ENCODE measurements around the gene PACSIN1.

Gene PACSIN1

GRCh38 chr6:34529665-34530327 lies 63.9 kb downstream of the PACSIN1 start:
- no peak for TF ChIP-seq GATA2 (IDR thresholded peaks at IDR 0.05; ENCODE audit: low read depth, low read length)
- no peak for TF ChIP-seq GATA3 (IDR thresholded peaks at IDR 0.05; ENCODE audit: low read depth, low read length)

DNA sequence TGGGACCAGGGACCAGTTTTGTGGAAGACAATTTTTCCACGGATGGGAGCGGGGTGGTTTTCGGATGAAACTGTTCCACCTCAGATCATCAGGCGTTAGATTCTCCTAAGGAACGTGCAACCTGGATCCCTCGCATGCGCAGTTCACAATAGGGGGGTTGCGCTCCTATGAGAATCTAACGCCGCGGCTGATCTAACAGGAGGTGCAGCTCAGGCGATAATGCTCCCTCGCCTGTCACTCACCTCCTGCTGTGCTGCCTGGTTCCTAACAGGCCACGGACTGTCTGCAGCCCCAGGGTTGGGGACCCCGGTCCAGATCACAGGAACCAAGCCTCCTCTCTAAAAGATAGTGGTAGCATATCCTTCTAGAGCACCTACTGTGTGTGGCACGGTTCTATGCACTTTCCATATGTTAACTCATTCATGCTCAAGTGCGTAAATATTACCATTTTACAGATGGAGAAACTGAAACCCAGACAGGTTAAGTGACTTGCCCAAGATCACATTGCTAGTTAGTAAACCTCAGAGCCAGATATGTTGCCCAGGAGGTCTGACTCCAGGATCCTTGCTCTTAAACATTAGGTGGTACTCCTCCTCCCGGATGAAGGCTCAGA lies 65.0 kb downstream of the PACSIN1 start:
- TF ChIP-seq GATA2 (IDR thresholded peaks at IDR 0.05; ENCODE audit: low read depth, low read length) (no peak), GATA3 (IDR thresholded peaks at IDR 0.05; ENCODE audit: low read depth, low read length) (no peak)

- no peak for TF ChIP-seq GATA2 (IDR thresholded peaks at IDR 0.05; ENCODE audit: low read depth, low read length)
- TF ChIP-seq GATA3 (IDR thresholded peaks at IDR 0.05; ENCODE audit: low read depth, low read length), result no peak
Measured at GRCh38 chr6:34531580-34532201, 65.8 kb downstream of the PACSIN1 start.

- TF ChIP-seq GATA2 (IDR thresholded peaks at IDR 0.05; ENCODE audit: low read depth, low read length), result no peak
- no peak for TF ChIP-seq GATA3 (IDR thresholded peaks at IDR 0.05; ENCODE audit: low read depth, low read length)
Measured at GRCh38 chr6:34532230-34532629, 66.4 kb downstream of the PACSIN1 start.

GRCh38 chr6:34534146-34534545 lies 68.3 kb downstream of the PACSIN1 start:
- TF ChIP-seq GATA2 (IDR thresholded peaks at IDR 0.05; ENCODE audit: low read depth, low read length) (no peak), GATA3 (IDR thresholded peaks at IDR 0.05; ENCODE audit: low read depth, low read length) (no peak)

GRCh38 chr6:34534656-34535055 lies 68.8 kb downstream of the PACSIN1 start:
- TF ChIP-seq GATA3 (IDR thresholded peaks at IDR 0.05; ENCODE audit: low read depth, low read length) (no peak), GATA2 (IDR thresholded peaks at IDR 0.05; ENCODE audit: low read depth, low read length) (no peak)

GRCh38 chr6:34535199-34535598 lies 69.3 kb downstream of the PACSIN1 start:
- TF ChIP-seq GATA2 (IDR thresholded peaks at IDR 0.05; ENCODE audit: low read depth, low read length) (no peak), GATA3 (IDR thresholded peaks at IDR 0.05; ENCODE audit: low read depth, low read length) (no peak)

DNA sequence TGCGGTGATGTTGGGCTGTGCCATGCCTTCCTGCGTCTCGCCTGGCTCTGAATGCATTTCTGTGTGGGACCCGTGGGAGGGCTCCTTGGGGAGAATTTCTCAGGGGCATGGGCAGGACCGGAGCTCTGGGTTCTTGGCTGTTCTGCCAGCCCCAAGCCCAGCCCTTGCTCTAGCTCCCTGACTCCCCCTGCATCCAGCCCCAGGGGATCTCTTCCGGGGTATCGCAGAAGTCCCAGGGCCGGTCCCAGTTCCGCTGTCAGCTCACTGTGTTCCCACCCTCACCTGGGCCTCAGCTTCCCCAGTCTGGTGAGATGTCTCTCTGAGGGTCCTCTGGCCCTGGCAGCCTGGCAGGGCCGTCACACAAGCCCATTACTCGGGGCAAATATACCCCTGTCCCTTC lies 69.8 kb downstream of the PACSIN1 start:
- no peak for TF ChIP-seq GATA2 (IDR thresholded peaks at IDR 0.05; ENCODE audit: low read depth, low read length)
- TF ChIP-seq GATA3 (IDR thresholded peaks at IDR 0.05; ENCODE audit: low read depth, low read length), result no peak

DNA sequence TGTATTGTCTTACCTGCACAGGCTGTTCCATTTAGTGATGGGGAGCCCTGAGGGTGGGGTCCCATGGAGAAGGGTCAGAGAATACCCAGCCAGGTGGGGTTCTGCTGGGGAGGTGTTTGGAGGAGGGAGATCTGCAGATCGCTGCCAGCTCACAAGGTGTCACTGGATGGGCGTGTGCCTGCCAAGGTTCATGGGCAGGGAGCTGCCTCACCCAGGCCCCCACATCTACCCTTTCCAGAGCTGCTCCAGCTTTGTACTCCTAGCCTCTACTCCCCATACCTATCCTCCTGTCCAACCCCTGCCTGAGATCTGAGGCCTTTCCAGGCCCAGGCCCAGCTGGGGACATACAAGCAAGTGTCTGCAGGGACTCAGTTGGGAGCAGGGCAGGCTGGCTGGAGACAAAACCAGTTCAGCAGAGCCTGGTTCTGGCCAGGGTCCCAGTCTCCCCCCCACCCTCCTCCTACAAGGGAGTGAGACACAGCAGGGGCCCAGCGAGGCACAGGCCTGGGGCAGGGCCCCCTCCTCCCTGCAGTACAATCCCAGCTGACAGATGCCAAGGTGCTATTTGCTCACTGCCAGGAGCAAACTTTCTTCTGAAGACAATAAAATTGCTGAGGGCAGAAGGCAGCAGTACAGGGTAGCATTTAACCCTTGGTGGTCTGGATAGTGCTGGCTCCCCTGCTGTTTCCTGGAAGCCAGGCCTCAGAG lies 70.5 kb downstream of the PACSIN1 start:
- TF ChIP-seq GATA2 (IDR thresholded peaks at IDR 0.05; ENCODE audit: low read depth, low read length), result no peak
- no peak for TF ChIP-seq GATA3 (IDR thresholded peaks at IDR 0.05; ENCODE audit: low read depth, low read length)

GRCh38 chr6:34536959-34537848 lies 71.3 kb downstream of the PACSIN1 start:
- no peak for TF ChIP-seq GATA3 (IDR thresholded peaks at IDR 0.05; ENCODE audit: low read depth, low read length)
- no peak for TF ChIP-seq GATA2 (IDR thresholded peaks at IDR 0.05; ENCODE audit: low read depth, low read length)

- TF ChIP-seq GATA2 (IDR thresholded peaks at IDR 0.05; ENCODE audit: low read depth, low read length) (no peak), GATA3 (IDR thresholded peaks at IDR 0.05; ENCODE audit: low read depth, low read length) (no peak)
Measured at GRCh38 chr6:34537922-34538550, 72.2 kb downstream of the PACSIN1 start.

GRCh38 chr6:34538581-34538980 lies 72.7 kb downstream of the PACSIN1 start:
- TF ChIP-seq GATA2 (IDR thresholded peaks at IDR 0.05; ENCODE audit: low read depth, low read length) (no peak), GATA3 (IDR thresholded peaks at IDR 0.05; ENCODE audit: low read depth, low read length) (no peak)

DNA sequence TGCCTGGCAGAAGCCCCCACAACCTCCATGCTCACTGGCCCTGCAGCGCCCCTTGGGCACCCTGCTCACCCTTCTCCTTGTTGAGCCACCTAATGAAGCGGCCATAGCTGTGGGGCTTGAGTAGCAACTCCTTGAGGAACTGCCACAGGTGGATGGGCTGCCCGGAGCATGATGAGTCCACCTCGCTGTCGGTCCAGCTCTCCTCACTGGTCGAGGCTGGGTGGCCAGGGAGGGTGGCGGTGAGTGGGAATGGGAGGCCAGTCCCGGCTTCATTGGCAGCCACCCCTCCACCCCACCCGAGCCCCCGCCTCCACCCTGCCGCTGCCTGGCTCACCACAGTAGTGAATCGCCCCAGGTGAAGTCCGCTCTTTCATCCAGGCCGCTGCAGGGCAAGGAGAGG lies 73.3 kb downstream of the PACSIN1 start:
- TF ChIP-seq GATA2 (IDR thresholded peaks at IDR 0.05; ENCODE audit: low read depth, low read length) (no peak), GATA3 (IDR thresholded peaks at IDR 0.05; ENCODE audit: low read depth, low read length) (no peak)

Data from SH-SY5Y (cell line).